HEK293 (cell line): ENCODE results near the gene TRIP10.
A peak's percentile ranks its signal among the peaks of the same experiment; 100 is the strongest.

Experiments
- CTCF ChIA-PET: fragments of 350-600 bp; formaldehyde crosslinking; extraction: SDS; loops from one replicate; lab custom pipeline; 2021; ENCODE audit warnings: antibody characterized with exemption; lab: Yijun Ruan, JAX
- POLR2A ChIA-PET: fragments of 300-600 bp; formaldehyde crosslinking; extraction: SDS; loops from one replicate; lab custom pipeline; 2020; ENCODE audit warnings: antibody characterized with exemption, inconsistent platforms; lab: Yijun Ruan, JAX
- H3K27ac ChIP-seq: fragments of 200-500 bp; sonication (Bioruptor generic); 2 replicates; pipeline ENCODE4 v1.5.1; 2014; ENCODE audit warnings: low read depth, low read length, control low read depth, inconsistent platforms; ENCODE audit errors: extremely low read depth
- H3K36me3 ChIP-seq, 2 experiments: fragments of 200-500 bp in 1 of 2; sonication (Bioruptor generic) in 1 of 2; 1 replicate in 1 of 2; 2 replicates in 1 of 2; pipeline ENCODE4 v1.5.1; 2014 to 2017; ENCODE audit warnings: inconsistent platforms in 2 of 2, low read length in 2 of 2; ENCODE audit not compliant: control insufficient read depth in 2 of 2, insufficient read depth in 1 of 2
- H3K4me1 ChIP-seq: fragments of 200-500 bp; sonication (Bioruptor generic); 2 replicates; pipeline ENCODE4 v1.5.1; 2014; ENCODE audit warnings: mild to moderate bottlenecking, low read length, inconsistent platforms; ENCODE audit not compliant: control insufficient read depth, insufficient read depth
- H3K4me3 ChIP-seq: 2 replicates; pipeline ENCODE4 v1.5.1; 2011; ENCODE audit warnings: low read depth, mild to moderate bottlenecking, control low read depth, low read length, moderate library complexity
- H3K9me3 ChIP-seq: fragments of 200-500 bp; sonication (Bioruptor generic); 2 replicates; pipeline ENCODE4 v1.5.1; 2014; ENCODE audit warnings: low read depth, low read length, inconsistent platforms; ENCODE audit not compliant: control insufficient read depth, insufficient read depth
- EGR2 ChIP-seq: fragments of 450-650 bp; formaldehyde crosslinking; IDR thresholded peaks from 2 replicates; pipeline ENCODE4 v1.5.1; 2016; ENCODE audit warnings: low read depth, missing biosample characterization, missing genetic modification characterization
- GLI2 ChIP-seq: fragments of 450-650 bp; formaldehyde crosslinking; IDR thresholded peaks from 2 replicates; pipeline ENCODE4; 2017; ENCODE audit warnings: missing biosample characterization, missing genetic modification characterization, low read depth, borderline replicate concordance
- KLF1 ChIP-seq: fragments of 450-650 bp; formaldehyde crosslinking; IDR thresholded peaks from 2 replicates; pipeline ENCODE4 v1.5.1; 2016; ENCODE audit warnings: missing biosample characterization, missing genetic modification characterization
- OVOL3 ChIP-seq: fragments of 450-650 bp; formaldehyde crosslinking; IDR thresholded peaks from 2 replicates; pipeline ENCODE4 v1.5.1; 2016; ENCODE audit warnings: missing biosample characterization, missing genetic modification characterization
- PRDM4 ChIP-seq: fragments of 450-650 bp; formaldehyde crosslinking; IDR thresholded peaks from 2 replicates; pipeline ENCODE4 v1.5.1; 2017; ENCODE audit warnings: missing biosample characterization, missing genetic modification characterization
- SCRT2 ChIP-seq: fragments of 450-650 bp; formaldehyde crosslinking; IDR thresholded peaks from 2 replicates; pipeline ENCODE4 v1.5.1; 2016; ENCODE audit warnings: missing biosample characterization, missing genetic modification characterization
- ZBTB17 ChIP-seq: fragments of 450-650 bp; formaldehyde crosslinking; IDR thresholded peaks from 2 replicates; pipeline ENCODE4 v1.5.1; 2016; ENCODE audit warnings: missing biosample characterization, missing genetic modification characterization
- ZBTB21 ChIP-seq: fragments of 450-650 bp; formaldehyde crosslinking; IDR thresholded peaks from 2 replicates; pipeline ENCODE4 v1.5.1; 2017; ENCODE audit warnings: missing biosample characterization, missing genetic modification characterization
- ZFHX2 ChIP-seq: fragments of 450-650 bp; formaldehyde crosslinking; conservative IDR thresholded peaks from 2 replicates; pipeline ENCODE4 v1.5.1; 2016; ENCODE audit warnings: missing biosample characterization, missing genetic modification characterization
- ZFP3 ChIP-seq: fragments of 450-650 bp; formaldehyde crosslinking; IDR thresholded peaks from 2 replicates; pipeline ENCODE4 v1.5.1; 2016; ENCODE audit warnings: low read depth, missing biosample characterization, missing genetic modification characterization
- ZNF155 ChIP-seq: fragments of 450-650 bp; formaldehyde crosslinking; IDR thresholded peaks from 2 replicates; pipeline ENCODE4 v1.5.1; 2016; ENCODE audit warnings: missing biosample characterization, missing genetic modification characterization
- ZNF311 ChIP-seq: fragments of 450-650 bp; formaldehyde crosslinking; IDR thresholded peaks from 2 replicates; pipeline ENCODE4 v1.5.1; 2017; ENCODE audit warnings: missing biosample characterization, missing genetic modification characterization, borderline replicate concordance
- ZNF324 ChIP-seq: fragments of 450-650 bp; formaldehyde crosslinking; IDR thresholded peaks from 2 replicates; pipeline ENCODE4 v1.5.1; 2016; ENCODE audit warnings: missing biosample characterization, missing genetic modification characterization
- ZNF391 ChIP-seq: fragments of 450-650 bp; formaldehyde crosslinking; IDR thresholded peaks from 2 replicates; pipeline ENCODE4 v1.5.1; 2016; ENCODE audit warnings: low read depth, missing biosample characterization, missing genetic modification characterization, borderline replicate concordance
- ZNF423 ChIP-seq: fragments of 450-650 bp; formaldehyde crosslinking; IDR thresholded peaks from 2 replicates; pipeline ENCODE4 v1.5.1; 2016; ENCODE audit warnings: missing biosample characterization, missing genetic modification characterization
- ZNF473 ChIP-seq: fragments of 450-650 bp; formaldehyde crosslinking; IDR thresholded peaks from 2 replicates; pipeline ENCODE4 v1.5.1; 2017; ENCODE audit warnings: missing biosample characterization, missing genetic modification characterization
- ZNF623 ChIP-seq: fragments of 450-650 bp; formaldehyde crosslinking; IDR thresholded peaks from 2 replicates; pipeline ENCODE4 v1.5.1; 2016; ENCODE audit warnings: missing biosample characterization, missing genetic modification characterization
- ZNF629 ChIP-seq: fragments of 450-650 bp; formaldehyde crosslinking; IDR thresholded peaks from 2 replicates; pipeline ENCODE4 v1.5.1; 2017; ENCODE audit warnings: missing biosample characterization, missing genetic modification characterization
- ZNF660 ChIP-seq: fragments of 450-650 bp; IDR thresholded peaks from 2 replicates; pipeline ENCODE4 v1.5.1; 2018; ENCODE audit warnings: missing biosample characterization, mild to moderate bottlenecking, missing genetic modification characterization
- ZNF701 ChIP-seq: fragments of 450-650 bp; formaldehyde crosslinking; IDR thresholded peaks from 2 replicates; pipeline ENCODE4 v1.5.1; 2016; ENCODE audit warnings: missing biosample characterization, missing genetic modification characterization
- TF ChIP-seq, protein P1 (sequence below): IDR thresholded peaks from 2 replicates; pipeline ENCODE4 v1.6.1; 2011; ENCODE audit warnings: mild to moderate bottlenecking, low read depth, low read length, borderline replicate concordance

Gene TRIP10

DNA sequence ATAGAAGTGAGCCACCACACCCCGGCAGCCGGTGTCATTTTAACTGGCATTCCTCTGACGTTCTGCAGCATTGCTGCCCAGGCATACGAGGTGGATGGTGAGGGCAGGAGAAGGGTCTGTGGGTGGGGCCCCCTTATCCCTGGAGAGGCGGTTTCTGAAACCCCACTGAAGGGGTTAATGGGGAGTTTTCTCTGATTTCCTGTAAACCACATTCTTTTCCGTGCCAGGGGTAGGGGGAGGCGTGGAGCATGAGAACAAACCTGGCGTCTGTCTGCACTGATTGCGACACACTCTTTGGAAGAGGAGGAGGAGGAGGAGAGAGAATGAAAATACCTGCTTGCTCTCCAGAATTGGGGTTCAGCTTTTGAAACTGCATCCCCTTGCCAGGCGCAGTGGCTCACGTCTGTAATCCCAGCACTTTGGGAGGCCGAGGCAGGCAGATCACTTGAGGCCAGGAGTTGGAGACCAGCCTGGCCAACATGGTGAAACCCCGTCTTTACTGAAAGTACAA lies 16.3 kb upstream of the TRIP10 start:
- no peak overlapping the region for H3K4me3 ChIP-seq
- no peaks in the 10 kb centered on the region for H3K4me1 ChIP-seq
- H3K9me3 ChIP-seq: no peaks in the 10 kb centered on the region
- no peak overlapping the region for H3K27ac ChIP-seq
- CTCF ChIA-PET: no interaction called here
- 0 out of 2 replicates have a peak, but pooled peaks have one; percentile 6 for TF ChIP-seq EGR2
- TF ChIP-seq PRDM4 (tag by site-specific recombination): peak; percentile 54; the same call in 1 of the 2 replicates
- TF ChIP-seq ZFHX2 (tag by site-specific recombination): peak; percentile 43
- TF ChIP-seq, protein P1, sequence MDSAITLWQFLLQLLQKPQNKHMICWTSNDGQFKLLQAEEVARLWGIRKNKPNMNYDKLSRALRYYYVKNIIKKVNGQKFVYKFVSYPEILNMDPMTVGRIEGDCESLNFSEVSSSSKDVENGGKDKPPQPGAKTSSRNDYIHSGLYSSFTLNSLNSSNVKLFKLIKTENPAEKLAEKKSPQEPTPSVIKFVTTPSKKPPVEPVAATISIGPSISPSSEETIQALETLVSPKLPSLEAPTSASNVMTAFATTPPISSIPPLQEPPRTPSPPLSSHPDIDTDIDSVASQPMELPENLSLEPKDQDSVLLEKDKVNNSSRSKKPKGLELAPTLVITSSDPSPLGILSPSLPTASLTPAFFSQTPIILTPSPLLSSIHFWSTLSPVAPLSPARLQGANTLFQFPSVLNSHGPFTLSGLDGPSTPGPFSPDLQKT: no peak
- 0 out of 2 replicates have a peak, but pooled peaks have one; percentile 25 for TF ChIP-seq KLF1 (tag by site-specific recombination)
- TF ChIP-seq, all 188 proteins: peak for 4
- H3K36me3 ChIP-seq: no peaks in the 10 kb centered on the region
- POLR2A ChIA-PET: no interaction called here

- Histone ChIP-seq H3K9me3 (no peaks in the 10 kb centered on the region), H3K27ac (no peak overlapping the region), H3K4me1 (no peaks in the 10 kb centered on the region), H3K36me3 (no peaks in the 10 kb centered on the region), H3K4me3 (no peak overlapping the region)
- ChIA-PET CTCF (interaction anchor here (0.6 to 1.7 kb wide), 2 partner anchors 13 to 1047 kb away, joined by 3 to 6 read pairs; no protein-coding TSS in a partner anchor), POLR2A (no interaction called here)
- TF ChIP-seq ZNF623 (tag by site-specific recombination) (no peak), ZNF155 (tag by site-specific recombination) (no peak), SCRT2 (no peak)
Observed at GRCh38 chr19:6723738-6724137, 15.7 kb upstream of the TRIP10 start.

- TF ChIP-seq ZFP3 (tag by site-specific recombination) (no peak), ZNF391 (no peak), ZBTB17 (tag by site-specific recombination) (no peak), ZNF324 (no peak), ZNF473 (tag by site-specific recombination) (no peak), ZNF629 (no peak), ZNF423 (tag by site-specific recombination) (no peak), GLI2 (no peak), ZNF660 (tag by site-specific recombination) (no peak), OVOL3 (no peak), ZNF701 (tag by site-specific recombination) (no peak), ZNF311 (tag by site-specific recombination) (no peak), ZBTB21 (tag by site-specific recombination) (no peak)
- H3K36me3 ChIP-seq: no peaks in the 10 kb centered on the region
- H3K9me3 ChIP-seq: no peaks in the 10 kb centered on the region
- CTCF ChIA-PET: interaction anchor here (1.1 to 1.7 kb wide), 2 partner anchors 12 to 138 kb away, joined by 3 to 6 read pairs; no protein-coding TSS in a partner anchor
- no peak overlapping the region for H3K4me3 ChIP-seq
- POLR2A ChIA-PET: no interaction called here
- no peak overlapping the region for H3K27ac ChIP-seq
- no peaks in the 10 kb centered on the region for H3K4me1 ChIP-seq
Observed at GRCh38 chr19:6724631-6725492, 14.6 kb upstream of the TRIP10 start.
